Choroid plexus epithelial cell (primary cell): ENCODE data around the gene KRTAP5-6.

Source experiments
- DNase-seq: peaks from one replicate; pipeline ENCODE4 v3.0.0-alpha.2; 2010; ENCODE audit warnings: low read depth
- H3K4me3 ChIP-seq: 2 replicates; pipeline ENCODE4 v1.5.1; 2011; ENCODE audit warnings: low read depth, mild to moderate bottlenecking, control low read depth, low read length, moderate library complexity
- CTCF ChIP-seq: conservative IDR thresholded peaks from 2 replicates; pipeline ENCODE4 v1.5.1; 2011; ENCODE audit warnings: low read depth, mild to moderate bottlenecking, control low read depth, inconsistent platforms, low read length, moderate library complexity

Gene KRTAP5-6

GRCh38 chr11:1652026-1652425 is 45.0 kb upstream of the KRTAP5-6 start:
- H3K4me3 ChIP-seq: no peak overlapping the region
- DNase-seq: no peak
- TF ChIP-seq CTCF: no peak

GRCh38 chr11:1652442-1652770 is 44.6 kb upstream of the KRTAP5-6 start:
- no peak for DNase-seq
- no peak overlapping the region for H3K4me3 ChIP-seq
- no peak for TF ChIP-seq CTCF

GRCh38 chr11:1652771-1653540 is 44.0 kb upstream of the KRTAP5-6 start:
- no peak overlapping the region for H3K4me3 ChIP-seq
- peak; percentile 59 for DNase-seq
- peak; percentile 91 for TF ChIP-seq CTCF

- no peak for DNase-seq
- H3K4me3 ChIP-seq: no peak overlapping the region
- TF ChIP-seq CTCF: no peak
Observed at GRCh38 chr11:1653541-1654387, 43.2 kb upstream of the KRTAP5-6 start.

- no peak for TF ChIP-seq CTCF
- peak; percentile 10 for DNase-seq
- H3K4me3 ChIP-seq: no peak overlapping the region
Observed at GRCh38 chr11:1654388-1655167, 42.4 kb upstream of the KRTAP5-6 start.

- TF ChIP-seq CTCF: no peak
- DNase-seq: no peak
Observed at GRCh38 chr11:1655168-1656060, 41.6 kb upstream of the KRTAP5-6 start.

More at GRCh38 chr11:1655168-1656060, 41.6 kb upstream of the KRTAP5-6 start:
- H3K4me3 ChIP-seq: no peak overlapping the region
